ENCODE data around the gene MORN1. TPM values are rescaled to one million over a fixed set of nuclear protein-coding genes. Genes with fewer than 3 reads are reported as not detected.

The MORN1 gene
- total and polyA plus RNA-seq, 3 donors from 2014 or later, result 30.4 to 34.5 (median 30.9) TPM

DNA sequence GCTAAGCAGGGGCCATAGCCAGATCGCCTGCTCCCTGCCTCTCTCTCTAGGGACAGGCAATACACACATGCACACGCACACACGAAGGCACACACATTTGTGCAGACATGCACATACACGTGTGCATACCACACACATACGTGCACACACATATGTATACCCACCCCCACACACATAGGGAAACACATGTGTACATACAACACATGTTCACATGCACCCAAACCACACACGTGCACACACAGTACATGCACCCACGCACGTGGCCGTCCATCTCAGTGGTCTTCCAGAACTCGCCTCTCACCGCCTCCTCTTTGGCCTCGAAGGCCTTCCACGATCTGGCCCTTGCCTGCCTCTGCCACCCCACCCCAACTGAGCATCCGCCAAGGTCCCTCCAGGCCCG, 46.3 kb upstream of the MORN1 start:
- no peak for DNase-seq
- Histone ChIP-seq H3K4me3 (no peak overlapping the region), H3K36me3 (ENCODE audit: low read depth, missing control alignments) (no peaks in the 10 kb centered on the region), H3K4me1 (peaks cover under 1% of the 10 kb centered on the region), H3K9me3 (no peaks in the 10 kb centered on the region), H3K27ac (no peak overlapping the region), H3K27me3 (no peaks in the 10 kb centered on the region)
- TF ChIP-seq POLR2A (IDR thresholded peaks at IDR 0.05) (no peak), CTCF (IDR thresholded peaks at IDR 0.05) (no peak)
- WGBS, 2 donors, result 89 to 93% methylated on average over 11 to 15 of the region's 15 CpGs
- intact Hi-C loops (cut with DNase I; ENCODE audit: low total_unique reads), result no loop called here

DNA sequence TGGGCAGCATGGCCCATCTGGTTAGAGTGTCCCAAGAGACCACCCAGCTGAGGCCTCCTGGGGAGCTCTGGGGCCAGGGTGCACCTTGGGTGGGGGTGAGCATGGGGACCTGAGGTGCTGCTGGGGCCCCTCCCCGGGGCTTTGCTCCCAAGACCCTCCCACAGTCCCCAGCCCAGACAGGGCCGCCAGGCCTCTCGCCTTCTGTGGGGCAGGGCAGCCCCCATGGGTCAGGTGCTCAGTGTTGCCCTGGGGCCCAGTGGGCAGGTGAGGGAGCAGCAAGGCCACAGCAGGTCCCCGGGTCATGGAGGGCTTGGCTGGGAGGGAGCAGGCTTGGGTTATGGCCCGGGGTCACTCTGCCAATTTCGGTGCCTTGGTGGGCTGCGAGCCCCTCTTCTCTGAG, 45.5 kb upstream of the MORN1 start:
- Histone ChIP-seq H3K36me3 (ENCODE audit: low read depth, missing control alignments) (no peaks in the 10 kb centered on the region), H3K27me3 (no peaks in the 10 kb centered on the region), H3K4me3 (no peak overlapping the region), H3K27ac (no peak overlapping the region), H3K9me3 (no peaks in the 10 kb centered on the region), H3K4me1 (no peaks in the 10 kb centered on the region)
- 83% methylated on average over 7 of the region's 7 CpGs; no CpG with 5 or more reads in 1 of the 2 donors for WGBS, 2 donors
- intact Hi-C loops (cut with DNase I; ENCODE audit: low total_unique reads), result no loop called here
- TF ChIP-seq CTCF (IDR thresholded peaks at IDR 0.05), result no peak
- TF ChIP-seq POLR2A (IDR thresholded peaks at IDR 0.05), result no peak
- no peak for DNase-seq

DNA sequence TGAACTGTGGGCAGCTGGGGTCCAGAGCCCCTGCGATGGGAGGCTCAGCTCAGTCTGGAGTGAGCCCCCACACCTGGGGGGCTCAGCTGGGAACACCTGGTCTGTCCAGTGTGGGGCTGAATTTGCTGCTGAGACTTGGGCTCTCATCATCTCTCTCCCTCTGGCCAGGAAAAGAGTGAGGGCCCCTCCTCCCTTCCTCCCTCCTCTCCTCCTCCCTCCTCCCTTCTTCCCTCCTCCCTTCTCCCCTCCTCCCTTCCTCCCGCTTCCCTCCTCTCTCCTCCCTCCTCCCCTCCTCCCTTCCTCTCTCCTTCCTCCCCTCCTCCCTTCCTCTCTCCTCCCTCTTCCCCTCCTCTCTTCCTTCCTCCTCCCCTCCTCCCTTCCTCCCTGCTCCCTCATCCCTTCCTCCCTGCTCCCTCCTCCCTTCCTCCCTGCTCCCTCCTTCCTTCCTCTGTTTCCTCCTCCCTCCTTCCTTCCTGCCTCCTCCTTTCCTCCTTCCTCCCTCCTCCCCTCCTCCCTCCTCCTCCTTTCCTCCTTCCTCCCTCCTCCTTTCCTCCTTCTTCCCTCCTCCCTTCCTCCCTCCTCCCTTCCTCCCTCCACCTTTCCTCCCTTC, 44.5 kb upstream of the MORN1 start:
- no peaks in the 10 kb centered on the region for H3K36me3 ChIP-seq (ENCODE audit: low read depth, missing control alignments)
- no peaks in the 10 kb centered on the region for H3K9me3 ChIP-seq
- H3K4me1 ChIP-seq, result no peaks in the 10 kb centered on the region
- 70 to 82% methylated on average over 2 of the region's 2 CpGs for WGBS, 2 donors
- H3K4me3 ChIP-seq, result no peak overlapping the region
- TF ChIP-seq CTCF (IDR thresholded peaks at IDR 0.05) (no peak), POLR2A (IDR thresholded peaks at IDR 0.05) (no peak)
- H3K27me3 ChIP-seq, result no peaks in the 10 kb centered on the region
- DNase-seq, result no peak
- intact Hi-C loops (cut with DNase I; ENCODE audit: low total_unique reads), result no loop called here
- H3K27ac ChIP-seq, result no peak overlapping the region

GRCh38 chr1:2435091-2435490, 43.7 kb upstream of the MORN1 start:
- no peak for TF ChIP-seq POLR2A (IDR thresholded peaks at IDR 0.05)
- no peak for TF ChIP-seq CTCF (IDR thresholded peaks at IDR 0.05)
- WGBS, 2 donors, result 72 to 87% methylated on average over 3 to 9 of the region's 9 CpGs
- no peaks in the 10 kb centered on the region for H3K36me3 ChIP-seq (ENCODE audit: low read depth, missing control alignments)
- H3K27ac ChIP-seq, result no peak overlapping the region
- H3K9me3 ChIP-seq, result no peaks in the 10 kb centered on the region
- no peak for DNase-seq
- H3K4me3 ChIP-seq, result no peak overlapping the region
- H3K27me3 ChIP-seq, result no peaks in the 10 kb centered on the region
- intact Hi-C loops (cut with DNase I; ENCODE audit: low total_unique reads), result no loop called here
- no peaks in the 10 kb centered on the region for H3K4me1 ChIP-seq

Measured in testis (tissue), 3 donors.